ENCODE data around the gene ZBTB21.

GRCh38 chr21:41989698-41990097 lies 20.5 kb downstream of the ZBTB21 start:
- TF ChIP-seq CTCF (IDR thresholded peaks at IDR 0.05) (no peak), EP300 (IDR thresholded peaks at IDR 0.05) (no peak), POLR2A (IDR thresholded peaks at IDR 0.05) (no peak)
